ENCODE results near the gene FHOD3. TPM values are rescaled to one million over a fixed set of nuclear protein-coding genes. Genes with fewer than 3 reads are reported as not detected.
"Not testable (repeated sequence)": the region's sequence is repeated elsewhere in the genome, so short reads cannot be mapped to it uniquely, and the experiment has no call there.

The FHOD3 gene
- polyA plus RNA-seq, 4 donors, result 36.8 to 46.8 (median 42.1) TPM

GRCh38 chr18:36717422-36718110, 420.1 kb downstream of the FHOD3 start:
- DNase-seq (ENCODE audit: low read depth in 4 of 4, low spot score in 3 of 4), result no peak

- no peak for DNase-seq (ENCODE audit: low read depth in 4 of 4, low spot score in 3 of 4)
These were observed 421.3 kb downstream of the FHOD3 start for GRCh38 chr18:36718705-36719328.

- DNase-seq (ENCODE audit: low read depth in 4 of 4, low spot score in 3 of 4), result no peak
These were observed 422.1 kb downstream of the FHOD3 start for GRCh38 chr18:36719630-36720029.

GRCh38 chr18:36721351-36721750, 423.8 kb downstream of the FHOD3 start:
- DNase-seq (ENCODE audit: low read depth in 4 of 4, low spot score in 3 of 4), result not testable (repeated sequence)

- no peak for DNase-seq (ENCODE audit: low read depth in 4 of 4, low spot score in 3 of 4)
These were observed 426.7 kb downstream of the FHOD3 start for GRCh38 chr18:36724169-36724568.

GRCh38 chr18:36724591-36725001, 427.1 kb downstream of the FHOD3 start:
- no peak for DNase-seq (ENCODE audit: low read depth in 4 of 4, low spot score in 3 of 4)

- DNase-seq (ENCODE audit: low read depth in 4 of 4, low spot score in 3 of 4), result no peak
These were observed 430.8 kb downstream of the FHOD3 start for GRCh38 chr18:36728345-36728744.

- no peak for DNase-seq (ENCODE audit: low read depth in 4 of 4, low spot score in 3 of 4)
These were observed 431.7 kb downstream of the FHOD3 start for GRCh38 chr18:36729197-36729596.

- DNase-seq (ENCODE audit: low read depth in 4 of 4, low spot score in 3 of 4), result no peak
These were observed 434.8 kb downstream of the FHOD3 start for GRCh38 chr18:36732264-36732663.

- DNase-seq (ENCODE audit: low read depth in 4 of 4, low spot score in 3 of 4), result no peak
These were observed 435.6 kb downstream of the FHOD3 start for GRCh38 chr18:36733150-36733549.

- no peak for DNase-seq (ENCODE audit: low read depth in 4 of 4, low spot score in 3 of 4)
These were observed 437.1 kb downstream of the FHOD3 start for GRCh38 chr18:36734596-36734995.

GRCh38 chr18:36735130-36735529, 437.6 kb downstream of the FHOD3 start:
- DNase-seq (ENCODE audit: low read depth in 4 of 4, low spot score in 3 of 4), result no peak

GRCh38 chr18:36736094-36736493, 438.6 kb downstream of the FHOD3 start:
- DNase-seq (ENCODE audit: low read depth in 4 of 4, low spot score in 3 of 4), result no peak

- DNase-seq (ENCODE audit: low read depth in 4 of 4, low spot score in 3 of 4), result no peak
These were observed 439.8 kb downstream of the FHOD3 start for GRCh38 chr18:36737316-36737715.

- no peak for DNase-seq (ENCODE audit: low read depth in 4 of 4, low spot score in 3 of 4)
These were observed 446.9 kb downstream of the FHOD3 start for GRCh38 chr18:36744261-36744876.

- DNase-seq (ENCODE audit: low read depth in 4 of 4, low spot score in 3 of 4), result no peak
These were observed 447.9 kb downstream of the FHOD3 start for GRCh38 chr18:36745219-36745975.

GRCh38 chr18:36752929-36753865, 455.7 kb downstream of the FHOD3 start:
- no peak for DNase-seq (ENCODE audit: low read depth in 4 of 4, low spot score in 3 of 4)

GRCh38 chr18:36756242-36756641, 458.7 kb downstream of the FHOD3 start:
- no peak for DNase-seq (ENCODE audit: low read depth in 4 of 4, low spot score in 3 of 4)

GRCh38 chr18:36757081-36757480, 459.6 kb downstream of the FHOD3 start:
- DNase-seq (ENCODE audit: low read depth in 4 of 4, low spot score in 3 of 4), result peak in 2 of 4 donors; percentile 47 to 48

GRCh38 chr18:36757991-36758390, 460.5 kb downstream of the FHOD3 start:
- DNase-seq (ENCODE audit: low read depth in 4 of 4, low spot score in 3 of 4), result no peak

All from right renal pelvis (tissue), 4 donors.